ENCODE results near the gene THPO.

GRCh38 chr3:184325269-184325668 is 52.7 kb downstream of the THPO start:
- no peak for TF ChIP-seq CTCF (IDR thresholded peaks at IDR 0.05)
- no peak for TF ChIP-seq EZH2 (IDR thresholded peaks at IDR 0.05)

Measured in neural progenitor cell (in vitro differentiated cells).